Measurements from ENCODE around the gene SLC7A8. TPM values are rescaled to one million over a fixed set of nuclear protein-coding genes. Genes with fewer than 3 reads are reported as not detected.
"Not testable (repeated sequence)": the region's sequence is repeated elsewhere in the genome, so short reads cannot be mapped to it uniquely, and the experiment has no call there.

The SLC7A8 gene
- polyA plus RNA-seq, 5 donors = 107 to 140 (median 126) TPM

DNA sequence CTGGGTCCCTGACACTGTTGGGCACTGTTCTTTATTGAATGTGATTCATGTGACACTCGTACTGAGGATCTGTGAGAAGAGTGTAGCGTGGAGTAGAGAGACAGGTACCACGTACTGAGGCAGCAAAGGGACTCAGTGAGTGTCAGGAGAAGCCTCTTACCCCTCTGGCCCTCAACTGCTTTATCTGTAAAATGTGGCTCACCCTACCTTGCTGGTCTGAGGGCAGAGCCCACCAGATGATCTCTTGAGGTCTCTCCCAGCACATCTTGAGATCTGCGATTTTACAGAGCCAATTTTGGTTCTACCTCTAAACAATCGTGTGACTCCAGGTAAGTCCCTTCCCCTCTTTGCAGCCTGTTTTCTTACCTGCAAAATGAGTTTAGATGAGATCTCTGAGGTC lies 67.5 kb downstream of the SLC7A8 start:
- no peak for DNase-seq

DNA sequence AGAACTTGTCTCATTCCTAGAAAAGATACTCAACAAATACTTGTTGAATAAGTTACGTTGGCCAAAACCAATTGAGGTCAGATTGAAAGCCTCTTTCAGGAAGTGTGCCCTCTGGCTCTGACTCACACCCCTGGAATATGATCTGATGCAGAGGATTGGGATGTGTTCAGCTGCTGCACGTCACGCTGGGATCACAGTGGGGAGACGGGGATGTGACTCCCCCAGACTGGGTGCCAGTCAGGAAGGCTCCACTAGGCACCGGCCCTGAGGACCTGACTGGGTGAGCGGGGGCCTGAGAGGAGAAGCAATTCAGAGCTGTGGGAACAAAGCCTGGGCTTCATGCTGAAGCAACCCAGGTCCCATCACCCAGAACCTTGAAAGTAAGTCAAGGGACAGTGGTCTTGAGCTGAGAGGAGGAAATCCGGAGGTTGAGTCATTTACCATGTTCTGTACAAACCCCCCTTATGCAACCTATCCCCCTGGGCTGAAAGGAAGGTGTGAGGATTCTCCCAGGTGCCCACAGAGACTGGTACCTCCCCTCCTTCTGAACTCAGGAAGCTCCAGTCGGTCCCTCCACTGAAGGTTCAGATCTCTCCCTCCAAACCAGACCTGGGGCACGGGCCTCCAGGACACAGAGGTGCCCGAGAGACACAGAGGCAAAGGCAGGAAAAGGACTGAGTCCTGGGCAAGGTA lies 68.3 kb downstream of the SLC7A8 start:
- DNase-seq = no peak

DNA sequence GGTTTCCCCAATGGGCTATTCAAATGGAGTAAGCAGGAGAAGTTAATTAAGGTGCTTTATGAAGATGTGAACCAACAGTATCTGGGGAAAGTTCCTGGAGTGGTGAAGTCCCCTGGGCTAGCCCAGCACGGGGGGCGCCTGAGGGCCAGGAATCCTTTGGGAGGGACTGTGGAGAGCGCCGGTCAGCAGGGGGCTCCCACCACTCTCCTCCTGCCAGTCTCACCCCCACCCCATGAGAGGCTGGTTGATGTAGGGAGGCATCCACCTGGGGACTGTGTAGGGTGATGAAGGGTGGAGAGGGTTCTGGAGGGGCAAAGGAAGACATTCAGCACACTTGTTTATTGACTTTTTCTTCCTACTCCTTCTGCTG lies 68.8 kb downstream of the SLC7A8 start:
- no peak for DNase-seq

DNA sequence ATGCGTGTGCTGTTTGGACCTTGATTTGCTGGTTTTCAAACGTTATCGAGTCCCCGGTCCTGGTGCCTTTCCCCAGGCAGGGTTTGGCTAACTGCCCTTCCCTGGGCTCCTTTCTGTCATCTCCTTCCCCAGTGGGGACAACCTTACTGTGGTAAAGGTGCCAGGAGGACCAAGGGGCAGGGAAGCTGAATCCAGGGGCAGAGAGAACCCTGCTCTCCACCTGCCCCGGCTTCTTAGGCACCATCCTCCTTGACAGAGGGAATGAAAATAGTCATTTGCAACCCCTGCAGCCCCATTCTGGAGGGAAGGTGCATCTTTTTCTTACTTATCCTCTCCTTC lies 69.4 kb downstream of the SLC7A8 start:
- no peak for DNase-seq

DNA sequence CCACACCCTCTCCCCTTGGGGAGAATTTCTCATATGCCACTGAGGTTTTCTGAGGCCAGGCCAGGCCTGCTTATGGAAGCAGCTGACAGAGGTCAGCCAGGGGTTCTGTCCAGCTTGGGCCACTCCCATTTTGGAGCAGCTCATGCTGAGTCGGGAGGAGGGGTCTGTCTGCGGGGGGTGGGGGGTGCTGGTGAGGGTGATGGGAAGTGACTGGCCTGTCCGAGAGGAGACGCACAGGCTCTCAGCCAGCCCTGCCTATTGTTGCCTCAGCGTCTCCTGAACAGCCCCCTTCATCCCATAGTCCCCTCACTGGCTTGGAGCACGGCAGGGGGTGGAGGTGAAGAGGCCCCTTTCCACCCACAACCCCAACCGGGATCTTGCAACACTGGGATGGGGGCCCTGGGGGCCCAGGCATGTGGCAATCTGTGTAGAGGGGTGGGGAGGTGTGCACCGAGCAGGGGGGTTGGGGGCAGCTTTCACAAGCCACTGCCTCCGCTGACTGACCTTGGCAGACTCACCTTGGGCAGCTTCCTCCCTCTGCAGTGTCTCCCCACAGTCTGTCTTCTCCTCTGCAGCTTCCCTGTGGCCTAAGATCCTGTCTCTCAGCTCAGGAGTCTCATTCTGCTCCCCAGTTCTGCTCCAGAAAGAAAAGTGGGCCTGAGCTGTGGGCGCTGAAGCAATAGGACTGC lies 69.9 kb downstream of the SLC7A8 start:
- DNase-seq = peak; percentile 84 to 85

DNA sequence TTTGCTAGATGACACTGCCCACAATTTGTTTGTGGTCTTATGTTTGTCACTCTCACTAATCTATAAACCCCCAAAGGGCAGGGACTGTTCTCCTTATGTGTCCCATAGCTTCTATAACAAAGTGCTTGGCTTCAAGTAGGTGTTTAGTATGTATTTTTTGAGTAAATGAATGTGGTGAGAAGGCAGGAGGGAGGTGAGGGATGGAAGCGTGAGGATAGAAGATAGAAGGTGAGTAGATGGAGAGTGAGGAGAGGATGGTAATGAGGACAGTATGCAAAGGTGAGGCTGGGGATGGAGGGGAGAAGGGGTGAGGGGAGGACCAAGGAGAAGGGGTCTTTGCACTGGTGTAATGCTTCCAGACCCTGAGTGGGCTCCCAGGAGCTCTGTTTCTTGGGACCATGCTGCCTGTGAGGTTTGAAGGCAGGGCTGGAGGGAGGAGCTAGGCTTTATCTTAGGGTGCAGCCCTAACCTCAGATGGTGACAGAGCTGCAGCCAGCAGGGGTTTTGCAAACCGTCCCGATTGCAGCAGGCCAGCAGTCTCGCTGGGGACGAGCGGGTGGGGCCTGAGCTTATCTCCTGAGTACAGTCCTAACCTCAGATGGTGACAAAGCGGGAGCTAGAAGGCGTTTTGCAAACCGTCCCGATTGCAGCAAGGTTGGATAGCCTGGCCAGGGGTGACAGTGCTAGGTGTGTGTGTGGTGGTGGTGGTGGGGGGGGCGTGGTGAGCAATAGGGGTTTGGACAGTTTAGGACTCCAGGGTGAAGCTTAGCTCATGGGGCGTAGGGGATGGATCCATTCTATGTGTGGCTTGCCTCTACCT lies 70.9 kb downstream of the SLC7A8 start:
- no peak for DNase-seq

- no peak for DNase-seq
These were observed 72.7 kb downstream of the SLC7A8 start for GRCh38 chr14:23110579-23111365.

- DNase-seq = no peak
These were observed 73.7 kb downstream of the SLC7A8 start for GRCh38 chr14:23109769-23110168.

GRCh38 chr14:23108169-23108568 lies 75.3 kb downstream of the SLC7A8 start:
- not testable (repeated sequence) for DNase-seq

GRCh38 chr14:23107620-23108019 lies 75.8 kb downstream of the SLC7A8 start:
- not testable (repeated sequence) for DNase-seq

GRCh38 chr14:23106747-23107045 lies 76.8 kb downstream of the SLC7A8 start:
- DNase-seq = no peak

- no peak for DNase-seq
These were observed 78.1 kb downstream of the SLC7A8 start for GRCh38 chr14:23105348-23105824.

DNA sequence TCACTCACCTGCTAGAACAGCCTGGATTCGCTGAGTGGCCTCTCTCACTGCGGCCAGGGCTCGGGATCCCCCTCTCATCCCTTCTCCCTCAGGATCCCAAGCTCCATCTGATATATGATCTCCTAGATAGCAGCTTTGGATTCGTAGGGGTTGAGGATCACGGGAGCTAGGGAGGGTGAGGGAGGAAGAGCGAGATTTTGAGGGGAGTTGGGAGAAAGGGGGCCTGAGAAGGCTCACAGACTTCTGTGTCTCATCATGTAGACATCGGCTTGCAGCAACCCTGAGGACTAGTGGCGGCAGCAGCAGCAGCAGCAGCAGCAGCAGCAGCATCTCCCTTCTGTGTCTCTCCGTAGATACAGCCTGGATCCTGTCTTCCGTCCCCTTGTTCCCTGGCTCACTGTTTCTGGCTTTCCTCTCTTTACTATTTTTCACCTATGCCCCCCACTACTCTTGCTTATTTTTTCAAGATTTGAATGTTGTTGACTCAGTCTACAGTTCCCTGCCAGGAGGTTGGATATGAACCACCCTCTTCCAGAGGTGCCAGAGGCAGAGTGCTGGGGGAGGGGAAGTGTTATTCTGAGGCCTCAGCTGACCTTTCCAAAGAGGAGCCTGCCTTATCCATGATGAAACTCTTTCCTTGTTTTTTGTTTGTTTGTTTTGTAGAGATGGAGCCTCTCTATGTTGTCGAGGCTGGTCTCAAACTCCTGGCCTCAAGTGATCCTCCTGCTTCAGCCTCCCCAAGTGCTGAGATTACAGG lies 78.7 kb downstream of the SLC7A8 start, which contains the start of gene CIROP:
TSS of gene CIROP (minus strand) at position 399 of the 757 bp plus-strand sequence. CDS start at position 330, 69 bp downstream.
- no peak for DNase-seq

- no peak for DNase-seq
These were observed 79.3 kb downstream of the SLC7A8 start for GRCh38 chr14:23104070-23104590.

GRCh38 chr14:23103581-23103980 lies 79.9 kb downstream of the SLC7A8 start:
- DNase-seq = no peak

GRCh38 chr14:23102801-23103200 lies 80.7 kb downstream of the SLC7A8 start:
- no peak for DNase-seq

DNA sequence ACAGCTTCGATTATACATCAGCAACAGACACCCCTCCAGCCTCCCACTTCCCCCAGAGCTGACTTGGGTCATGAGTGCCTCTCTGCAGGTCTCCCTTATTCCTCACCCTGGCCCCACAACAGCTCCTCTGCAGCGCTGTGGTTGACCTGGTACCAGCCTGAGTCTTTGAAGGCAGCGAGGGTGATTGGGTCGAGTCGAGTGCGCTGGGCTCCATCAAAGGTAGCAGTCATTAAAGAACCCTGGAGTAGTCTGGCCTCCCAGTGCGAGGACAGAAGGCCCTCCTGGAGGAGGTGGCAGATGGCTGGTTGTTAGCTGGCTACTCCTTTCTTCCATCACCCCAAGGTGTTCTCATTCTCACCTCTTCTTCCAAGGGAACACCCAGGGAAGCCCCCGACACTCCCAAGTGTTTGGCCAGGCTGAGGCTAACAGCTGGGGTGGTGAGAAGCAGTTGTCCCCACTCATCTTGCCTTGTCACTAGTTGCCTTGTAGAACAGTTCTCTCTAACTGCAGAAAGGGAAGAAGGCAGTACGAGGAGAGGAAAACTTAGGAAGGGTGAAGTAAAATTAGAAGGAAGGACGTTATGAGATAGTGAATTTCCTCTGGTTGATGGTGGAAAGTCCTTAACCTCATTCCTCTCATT lies 81.4 kb downstream of the SLC7A8 start:
- no peak for DNase-seq

DNA sequence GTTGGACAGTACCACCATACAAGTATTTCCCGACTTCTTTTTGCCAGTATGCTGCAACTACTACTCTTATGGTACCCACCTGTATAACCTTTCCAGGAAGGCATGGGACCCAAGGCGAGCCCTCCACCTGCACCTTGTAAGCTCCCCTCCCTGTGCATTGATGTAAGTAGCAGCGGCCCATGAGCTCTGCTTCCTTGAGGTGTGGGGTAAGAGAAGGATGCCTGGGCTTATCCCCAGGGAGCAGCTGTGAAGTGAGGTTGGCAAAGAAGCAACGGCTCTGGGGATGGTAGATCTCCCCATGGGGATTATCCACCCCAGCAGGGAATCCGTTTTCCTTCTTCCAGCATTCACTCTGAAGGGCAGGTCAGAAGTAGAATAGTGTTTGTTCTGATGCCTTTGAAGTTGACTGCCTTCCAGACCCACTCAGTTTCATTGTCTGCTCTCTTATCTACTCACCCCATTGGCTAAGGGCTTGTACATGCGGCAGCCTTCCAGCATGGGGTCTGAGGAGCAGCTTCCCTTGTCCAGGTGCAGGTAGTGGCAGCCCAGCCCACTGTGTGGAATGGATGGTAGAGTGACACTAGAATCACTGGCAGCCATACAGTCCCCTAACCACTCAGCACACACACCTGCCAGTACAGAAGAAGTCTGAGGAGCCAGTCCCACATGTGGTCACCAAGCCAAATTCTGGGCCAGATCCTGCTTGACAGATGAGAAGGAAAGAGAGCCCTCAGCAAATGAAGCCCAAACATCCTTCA lies 82.1 kb downstream of the SLC7A8 start:
- DNase-seq = no peak

GRCh38 chr14:23099212-23099861 lies 84.1 kb downstream of the SLC7A8 start:
- DNase-seq = no peak
